HL-60/S4 (cell line): ENCODE results near the gene TPCN2.
"Not testable (repeated sequence)": the region's sequence is repeated elsewhere in the genome, so short reads cannot be mapped to it uniquely, and the experiment has no call there.

Experiments
- in situ Hi-C: fragments of 300-500 bp; cut with MboI; formaldehyde crosslinking; loops from 2 replicates; pipeline ENCODE4 v1.14.3; 2022; ENCODE audit warnings: low sequenced_read_pairs

TPCN2 gene

DNA sequence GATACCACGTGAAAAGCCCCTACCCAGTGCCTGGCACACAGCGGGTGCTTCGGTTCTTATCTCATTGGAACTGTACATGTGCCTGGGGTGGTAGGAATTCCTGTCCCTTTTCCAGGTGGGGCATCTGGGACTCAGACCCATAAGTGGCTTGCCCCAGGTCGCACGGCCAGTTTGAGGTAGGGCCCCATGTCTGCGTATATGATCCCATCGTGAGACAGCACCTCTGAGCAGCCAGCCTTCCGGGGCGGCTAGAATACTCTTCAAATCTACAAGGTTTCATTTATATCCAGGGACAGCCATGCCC is 73.5 kb downstream of the TPCN2 start:
- in situ Hi-C loops = loop anchor here (25.0 kb wide), 1 partner anchor 765 kb away; no protein-coding TSS in a partner anchor

DNA sequence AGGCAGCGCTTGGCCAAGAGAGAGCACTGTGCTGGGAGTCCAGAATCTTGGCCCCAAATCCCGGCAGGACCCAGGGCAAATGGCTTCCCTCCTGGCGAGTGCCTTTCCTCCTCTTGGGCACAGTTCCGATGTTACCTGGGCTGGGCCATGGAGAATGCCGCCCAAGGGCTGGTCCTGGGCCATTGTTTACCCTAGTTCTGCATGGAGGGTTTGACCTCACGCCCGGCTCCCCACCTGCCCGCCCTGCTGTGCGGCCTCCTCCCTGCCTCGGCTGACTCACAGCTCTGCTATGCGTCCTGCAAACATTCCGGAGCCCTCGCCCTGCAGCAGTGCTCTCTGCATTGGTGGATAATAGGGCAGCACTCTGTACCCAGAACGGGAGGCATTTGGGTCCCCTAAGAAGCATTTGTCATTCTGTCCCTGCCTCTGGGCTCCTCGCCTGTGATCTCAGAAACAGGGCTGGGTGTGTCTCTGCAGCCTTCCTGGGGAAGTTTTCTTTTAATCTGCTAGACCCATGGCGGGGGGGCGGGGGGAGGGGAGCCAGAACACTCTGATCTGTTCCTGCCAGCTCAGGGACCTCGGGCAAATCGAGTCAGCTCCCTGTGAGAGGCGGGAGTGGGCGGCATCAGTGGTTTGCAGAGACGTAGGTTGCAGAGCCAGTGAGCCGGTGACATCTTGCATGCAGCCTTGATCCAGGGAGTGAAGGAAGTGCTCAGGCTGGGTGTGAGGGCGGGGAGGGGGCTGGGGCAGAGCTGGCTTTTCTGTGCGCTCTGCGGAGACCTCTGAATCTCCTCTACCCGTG is 74.1 kb downstream of the TPCN2 start:
- in situ Hi-C loops = loop anchor here (25.0 kb wide), 1 partner anchor 764 kb away; no protein-coding TSS in a partner anchor

DNA sequence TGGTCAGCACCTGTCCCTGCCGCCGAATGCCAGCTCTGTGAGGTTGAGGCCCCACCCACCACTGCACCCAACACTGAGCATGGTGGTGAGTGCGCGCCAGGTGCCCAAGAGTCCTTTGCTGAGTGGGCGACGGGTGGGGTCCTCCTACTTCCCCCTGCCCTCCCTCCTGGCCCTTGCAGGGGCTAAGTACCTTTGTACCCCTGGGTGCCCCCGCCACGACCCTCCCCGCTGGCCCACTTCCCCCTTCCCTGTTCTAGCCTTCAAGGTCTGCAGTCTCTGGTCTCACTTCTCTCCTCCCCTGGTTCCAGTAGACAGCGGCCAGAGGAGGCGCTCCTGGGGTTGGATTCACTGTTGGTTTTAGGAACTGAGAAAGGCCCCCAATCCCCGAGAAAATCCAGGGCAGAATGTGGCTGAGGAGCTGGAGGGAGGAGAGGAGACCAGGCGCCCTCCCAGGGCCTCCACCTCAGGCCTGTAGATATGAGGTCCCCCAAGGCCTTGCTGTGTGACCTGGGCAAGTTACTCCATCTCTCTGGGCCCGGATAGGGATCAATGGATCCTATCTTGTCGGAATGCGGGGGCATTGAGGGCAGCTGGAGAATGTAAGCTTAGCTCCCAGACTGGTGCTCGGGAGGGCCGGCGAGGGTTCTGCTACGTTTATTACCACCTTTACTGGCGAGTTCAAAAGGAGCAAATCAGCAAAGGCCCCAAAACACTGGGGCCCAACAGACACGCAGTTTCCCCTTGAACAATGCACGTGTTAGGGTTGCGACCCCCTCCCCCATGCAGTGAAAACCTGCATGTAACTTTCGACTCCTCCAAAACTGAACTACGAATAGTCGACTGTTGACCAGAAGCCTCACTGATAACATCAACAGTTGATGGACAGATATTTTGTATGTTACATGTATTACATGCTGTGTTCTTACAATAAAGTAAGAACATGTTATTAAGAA is 75.1 kb downstream of the TPCN2 start:
- in situ Hi-C loops = loop anchor here (25.0 kb wide), 1 partner anchor 763 kb away; no protein-coding TSS in a partner anchor

DNA sequence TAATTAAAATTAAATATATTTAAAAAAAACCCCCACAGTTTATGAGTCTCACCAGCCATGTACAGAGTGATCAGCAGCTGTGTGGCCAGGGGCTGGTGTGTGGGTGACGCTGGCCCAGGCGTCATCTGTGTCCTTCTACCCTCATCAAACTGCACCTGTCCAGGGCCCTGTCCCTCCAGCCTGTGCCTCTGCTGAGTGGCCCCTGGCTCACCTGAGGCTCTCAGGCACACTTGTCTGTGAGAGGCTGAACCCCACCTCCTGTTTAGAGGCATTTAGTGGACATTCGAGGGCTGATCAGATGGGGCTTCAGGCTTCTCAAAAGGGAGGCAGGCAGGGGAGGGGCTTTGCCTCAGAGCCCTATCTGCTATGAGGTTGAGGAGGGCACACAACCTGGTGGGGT is 77.1 kb downstream of the TPCN2 start:
- in situ Hi-C loops = no loop called here

DNA sequence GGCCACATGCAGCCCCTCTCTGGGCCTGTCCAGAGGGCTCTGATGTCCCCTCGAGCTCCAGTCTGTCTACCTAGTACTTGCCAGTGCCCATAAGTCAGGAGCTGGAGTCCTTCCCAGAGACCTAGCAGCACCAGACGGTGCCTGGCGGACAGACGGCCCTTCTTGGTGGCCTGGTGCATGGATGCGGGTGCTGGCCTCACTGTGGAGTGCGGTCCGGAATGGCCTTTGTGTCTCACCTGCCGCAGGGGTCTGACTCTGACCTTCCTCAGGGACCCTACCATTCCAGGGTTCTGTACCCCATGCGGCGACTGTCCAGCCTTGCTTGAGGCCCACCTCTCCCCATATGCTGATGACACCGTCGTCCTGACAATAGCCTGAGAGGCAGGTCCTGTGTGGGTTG is 77.6 kb downstream of the TPCN2 start:
- in situ Hi-C loops = no loop called here

DNA sequence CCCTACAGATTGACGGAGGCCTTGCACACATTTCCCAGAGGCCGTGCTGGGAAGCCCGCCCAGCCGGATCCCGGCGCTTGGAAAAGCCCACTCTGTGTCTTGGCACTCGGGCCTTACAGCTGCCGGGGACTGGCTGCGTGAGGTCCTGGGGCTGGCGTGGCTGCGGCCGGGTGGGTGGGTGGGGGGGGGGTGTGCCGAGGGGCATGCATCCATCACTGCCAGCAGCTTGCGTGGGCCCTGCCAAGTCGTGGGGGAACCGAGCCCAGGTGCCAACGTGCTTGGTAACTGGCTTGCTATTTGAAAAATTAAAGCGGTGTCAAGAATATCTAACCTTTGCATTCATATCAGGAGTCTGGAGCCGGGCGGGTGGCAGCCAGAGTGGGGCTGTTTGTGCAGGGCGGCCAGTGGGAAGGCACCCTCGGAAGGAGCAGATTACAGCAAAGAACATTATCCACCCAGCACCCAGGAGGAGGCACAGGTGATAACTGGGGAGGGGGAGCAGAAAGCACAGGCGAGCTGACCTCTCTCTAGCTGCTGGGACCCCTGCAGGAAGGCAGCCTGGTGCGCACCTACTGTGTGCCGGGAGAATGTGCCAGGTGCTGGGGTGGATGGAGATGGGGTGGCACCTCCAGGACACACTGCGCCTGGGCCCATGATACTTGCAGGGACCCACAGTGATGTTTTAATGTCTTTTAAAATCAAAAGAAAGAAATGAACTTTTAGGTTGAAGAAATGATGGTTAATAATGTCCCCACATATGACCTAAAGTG is 78.5 kb downstream of the TPCN2 start:
- in situ Hi-C loops = no loop called here

DNA sequence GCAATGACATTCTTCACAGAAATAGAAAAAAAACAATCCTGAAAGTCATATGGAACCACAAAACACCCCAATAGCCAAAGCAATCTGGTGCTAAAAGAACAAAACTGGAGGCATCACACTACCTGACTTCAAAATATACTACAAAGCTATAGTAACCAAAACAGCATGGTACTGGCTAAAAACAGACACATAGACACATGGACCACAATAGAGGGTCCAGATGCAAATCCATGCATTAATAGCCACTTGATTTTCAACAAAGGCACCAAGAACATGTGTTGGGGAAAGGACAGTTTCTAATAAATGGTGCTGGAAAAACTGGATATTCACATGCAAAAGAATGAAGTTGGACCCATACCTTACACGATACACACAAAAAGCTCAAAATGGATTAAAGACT is 79.2 kb downstream of the TPCN2 start:
- in situ Hi-C loops = no loop called here

DNA sequence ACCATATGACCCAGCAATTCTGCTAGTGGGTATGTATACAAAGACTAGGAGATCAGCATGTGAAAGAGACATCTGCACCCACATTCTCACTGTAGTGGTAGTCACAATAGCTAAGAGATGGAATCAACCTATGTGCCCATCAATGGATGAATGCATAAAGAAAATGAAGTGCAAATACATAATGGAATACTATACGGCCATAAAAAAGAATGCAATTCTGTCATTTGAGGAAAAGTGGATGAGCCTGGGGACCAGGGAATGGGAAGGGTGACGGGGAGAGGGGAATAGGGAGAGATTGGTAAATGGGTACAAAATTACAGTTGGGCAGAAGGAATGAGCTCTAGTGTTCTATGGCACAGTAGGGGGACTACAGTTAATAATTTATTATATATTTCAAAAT is 80.3 kb downstream of the TPCN2 start:
- in situ Hi-C loops = no loop called here

DNA sequence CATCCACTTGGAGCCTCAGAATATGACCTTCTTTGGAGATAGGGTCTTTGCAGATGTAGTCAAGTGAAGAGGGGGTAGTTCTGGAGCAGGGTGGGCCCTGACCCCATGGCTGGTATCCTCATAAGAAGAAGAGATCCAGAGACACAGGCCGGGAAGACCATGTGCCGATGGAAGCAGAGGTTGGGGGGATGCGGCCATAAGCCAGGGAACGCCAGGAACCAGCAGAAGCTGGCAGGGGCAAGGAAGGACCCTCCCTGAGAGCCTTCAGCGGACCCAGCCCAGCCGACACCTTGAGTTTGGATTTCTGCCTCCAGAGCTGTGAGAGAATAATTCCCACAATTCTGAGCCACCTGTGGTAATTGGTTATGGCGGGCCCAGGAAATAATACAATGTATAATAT is 80.9 kb downstream of the TPCN2 start:
- in situ Hi-C loops = no loop called here

DNA sequence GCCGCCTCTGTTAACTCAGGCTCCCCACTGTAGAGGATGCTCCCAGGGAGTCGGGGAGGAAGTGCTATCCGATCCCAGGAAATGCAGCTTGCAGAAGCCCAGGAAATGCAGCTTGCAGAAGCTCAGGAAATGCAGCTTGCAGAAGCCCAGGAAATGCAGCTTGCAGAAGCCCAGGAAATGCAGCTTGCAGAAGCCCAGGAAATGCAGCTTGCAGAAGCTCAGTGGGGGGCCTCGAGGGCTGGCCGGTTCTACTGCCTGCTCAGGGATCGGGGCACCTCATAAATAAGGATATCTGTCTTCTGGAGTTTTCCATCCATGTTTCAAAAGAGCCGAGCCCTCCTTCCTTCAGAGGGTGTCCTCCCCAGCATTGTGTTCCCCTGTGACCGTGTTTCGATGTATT is 81.9 kb downstream of the TPCN2 start:
- in situ Hi-C loops = no loop called here

DNA sequence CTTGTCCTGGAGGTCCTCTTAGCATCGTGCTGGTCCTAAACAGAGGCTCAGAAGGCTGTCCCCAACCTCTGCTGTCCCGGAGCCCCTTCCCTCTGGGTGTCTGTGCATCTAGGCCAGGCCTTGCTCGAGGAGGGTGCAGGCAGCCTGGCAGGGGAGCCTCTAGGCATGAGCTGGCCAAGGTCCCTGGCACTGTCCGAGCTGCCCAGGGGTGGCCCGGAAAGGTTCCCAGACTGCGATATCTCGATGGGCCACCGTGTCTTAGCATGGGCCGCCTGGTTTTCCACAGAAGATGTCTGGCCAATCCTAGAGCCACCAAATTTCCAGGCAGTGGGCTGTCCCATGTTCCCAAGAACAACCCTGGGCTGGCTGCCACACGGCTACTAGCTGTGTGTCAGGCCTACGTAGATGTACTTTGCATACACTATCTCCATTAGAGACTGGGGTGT is 82.4 kb downstream of the TPCN2 start:
- in situ Hi-C loops = no loop called here

DNA sequence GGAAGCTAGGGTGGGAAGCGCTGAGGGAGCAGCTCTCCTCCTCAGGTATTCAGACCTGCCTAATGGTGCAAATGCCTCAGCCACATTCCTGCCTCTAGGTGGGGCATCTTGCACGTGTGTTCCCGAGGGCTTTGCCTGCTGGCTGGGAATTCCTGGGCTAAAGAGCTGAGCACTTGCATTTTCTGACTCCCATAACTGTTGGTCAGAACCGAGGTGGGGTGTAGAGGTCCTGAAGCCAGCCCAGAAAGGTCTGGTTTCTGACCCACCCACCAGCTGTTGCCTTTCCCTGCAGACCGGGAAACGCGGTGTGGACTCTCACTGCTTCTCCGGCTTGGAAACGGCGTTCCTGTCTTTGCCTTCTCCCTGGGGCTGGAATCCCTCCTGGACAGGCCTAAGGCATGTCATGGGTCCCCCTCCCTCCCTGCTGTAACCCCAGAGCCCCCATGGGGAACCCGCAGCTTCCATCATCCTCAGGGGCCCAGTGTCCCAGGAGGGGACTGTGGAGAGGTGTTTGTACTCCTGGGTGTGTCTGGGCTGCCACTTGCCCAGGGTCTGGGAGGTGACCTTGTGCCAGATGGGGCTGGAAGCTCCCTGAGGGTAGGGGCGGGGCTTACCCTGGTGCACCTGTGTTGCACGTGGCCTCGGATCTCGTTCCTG is 83.0 kb downstream of the TPCN2 start:
- in situ Hi-C loops = no loop called here

DNA sequence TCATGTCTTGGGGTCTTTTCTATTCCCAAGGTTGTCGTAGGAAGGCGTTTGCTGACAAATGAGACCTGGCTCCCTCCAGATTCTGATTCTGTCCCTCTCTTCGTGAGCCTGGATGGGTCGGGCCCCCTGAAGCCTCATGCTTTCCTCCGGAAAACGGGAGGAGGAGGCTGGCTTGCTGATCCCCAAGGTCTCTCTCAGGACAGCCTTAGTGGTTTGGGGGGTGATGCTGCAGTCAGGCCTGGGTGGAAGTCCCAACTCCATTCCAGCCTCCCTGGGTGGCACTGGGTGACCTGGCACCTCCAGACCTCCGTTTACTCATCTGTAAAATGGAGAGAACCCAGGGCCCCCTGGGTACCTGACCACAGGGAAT is 83.6 kb downstream of the TPCN2 start:
- in situ Hi-C loops = no loop called here

DNA sequence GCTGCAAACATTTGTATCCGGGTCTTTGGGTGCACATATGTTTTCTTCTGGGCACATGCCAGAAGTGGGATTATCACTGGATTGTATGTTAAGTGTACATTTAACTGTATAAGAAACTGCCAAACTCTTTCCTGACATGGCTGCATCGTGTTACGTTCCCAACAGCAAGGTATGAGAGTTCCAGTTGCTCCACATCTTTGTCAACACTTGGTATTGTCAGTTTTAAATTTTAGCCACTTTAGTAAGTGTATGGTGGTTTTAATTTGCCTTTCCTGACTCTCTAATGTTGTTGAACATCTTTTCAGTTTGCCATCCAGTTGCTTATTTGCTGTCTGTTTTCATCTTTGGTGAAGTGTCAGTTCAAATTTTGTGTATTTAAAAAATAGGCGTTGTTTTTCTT is 84.5 kb downstream of the TPCN2 start:
- in situ Hi-C loops = no loop called here

DNA sequence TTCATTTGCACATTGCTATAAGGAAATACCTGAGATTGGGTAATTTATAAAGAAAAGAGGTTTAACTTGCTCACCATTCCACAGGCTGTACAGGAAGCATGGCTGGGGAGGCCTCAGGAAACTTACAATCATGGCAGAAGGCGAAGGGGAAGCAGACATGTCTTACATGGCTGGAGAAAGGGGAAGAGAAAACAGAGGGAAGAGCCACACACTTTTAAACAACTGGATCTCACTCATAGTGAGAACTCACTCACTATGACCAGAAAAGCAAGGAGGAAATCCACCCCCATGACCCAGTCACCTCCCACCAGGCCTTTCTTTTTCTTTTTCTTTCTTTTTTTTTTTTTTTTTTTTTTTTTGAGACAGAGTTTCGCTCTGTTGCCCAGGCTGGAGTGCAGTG is 85.5 kb downstream of the TPCN2 start:
- in situ Hi-C loops = not testable (repeated sequence)

DNA sequence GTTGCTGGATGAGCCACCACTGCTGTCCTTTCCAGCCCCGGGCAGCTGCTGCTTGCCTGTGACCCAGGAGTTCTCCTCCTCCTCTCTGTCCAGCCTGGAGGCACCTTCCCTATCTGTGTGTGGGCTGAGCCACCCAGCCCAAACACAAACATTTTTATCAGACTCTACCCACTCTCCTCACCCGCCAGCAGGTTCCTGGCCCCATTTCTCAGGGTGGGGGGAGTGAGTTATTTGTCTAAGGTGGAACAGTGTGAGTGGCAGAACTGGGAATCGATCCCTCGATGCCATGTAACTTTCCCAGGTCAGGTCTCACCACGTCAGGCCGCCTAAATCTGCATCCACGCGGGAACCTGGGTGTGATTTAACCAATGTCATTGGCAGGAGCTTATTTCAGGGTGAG is 86.2 kb downstream of the TPCN2 start:
- in situ Hi-C loops = no loop called here

DNA sequence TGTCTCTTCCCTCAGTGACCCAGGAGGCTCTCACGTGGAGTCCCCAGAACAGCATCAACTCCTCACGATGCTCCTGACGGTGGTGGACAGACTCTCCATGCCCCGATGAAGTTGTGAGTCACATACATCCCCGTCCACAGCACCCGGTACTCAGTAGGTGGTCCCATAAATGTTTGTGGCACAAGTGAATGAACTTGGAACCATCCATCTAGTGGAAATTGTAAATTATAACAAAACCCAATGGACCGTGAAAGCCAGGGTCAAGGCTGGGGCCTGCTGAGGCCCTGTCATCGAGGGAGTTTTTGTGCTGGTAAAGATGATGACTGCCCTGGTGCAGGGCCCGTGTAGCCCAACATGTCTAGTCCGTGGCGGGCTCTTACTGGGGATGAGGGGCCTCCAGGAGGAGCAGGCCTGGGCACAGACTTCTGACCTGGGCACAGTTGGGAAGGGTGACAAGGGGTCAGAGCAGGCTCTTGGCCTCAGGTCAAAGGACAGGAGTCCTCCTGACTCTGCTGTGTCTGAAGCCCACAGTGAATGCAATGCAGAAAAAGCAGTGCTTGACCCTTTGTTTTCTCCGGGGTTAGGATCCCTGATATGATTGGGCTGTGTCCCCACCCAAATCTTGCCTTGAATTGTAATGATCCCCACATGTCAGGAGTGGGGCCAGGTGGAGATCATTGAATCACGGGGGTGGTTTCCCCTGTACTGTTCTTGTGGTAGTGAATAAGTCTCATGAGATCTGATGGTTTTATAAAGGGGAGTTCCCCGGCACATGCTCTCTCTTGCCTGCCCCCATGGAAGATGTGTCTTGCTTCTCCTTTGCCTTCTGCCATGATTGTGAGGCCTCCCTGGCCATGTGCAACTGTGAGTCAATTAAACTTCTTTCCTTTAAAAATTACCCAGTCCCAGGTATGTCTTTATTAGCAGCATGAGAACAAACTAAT is 87.0 kb downstream of the TPCN2 start:
- in situ Hi-C loops = no loop called here

DNA sequence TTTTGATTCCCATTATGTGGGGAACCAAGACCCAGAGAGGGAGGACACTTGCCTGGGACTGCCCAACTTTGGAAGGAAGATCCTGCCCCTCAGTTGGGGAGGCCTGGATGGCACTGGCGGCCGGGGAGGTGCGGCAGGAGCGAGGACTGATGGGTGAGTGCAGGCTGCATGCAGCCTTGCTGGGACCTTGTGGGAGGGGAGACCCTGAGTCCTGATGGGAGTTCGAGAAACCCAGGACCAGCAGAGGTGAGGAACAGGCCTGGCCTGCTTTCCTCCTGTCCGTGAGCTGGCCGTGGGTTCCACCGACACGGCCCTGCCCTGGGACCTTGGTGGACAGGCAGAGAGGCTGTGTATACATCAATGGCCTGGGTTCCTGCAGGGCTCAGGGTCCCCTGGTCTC is 87.7 kb downstream of the TPCN2 start:
- in situ Hi-C loops = no loop called here

DNA sequence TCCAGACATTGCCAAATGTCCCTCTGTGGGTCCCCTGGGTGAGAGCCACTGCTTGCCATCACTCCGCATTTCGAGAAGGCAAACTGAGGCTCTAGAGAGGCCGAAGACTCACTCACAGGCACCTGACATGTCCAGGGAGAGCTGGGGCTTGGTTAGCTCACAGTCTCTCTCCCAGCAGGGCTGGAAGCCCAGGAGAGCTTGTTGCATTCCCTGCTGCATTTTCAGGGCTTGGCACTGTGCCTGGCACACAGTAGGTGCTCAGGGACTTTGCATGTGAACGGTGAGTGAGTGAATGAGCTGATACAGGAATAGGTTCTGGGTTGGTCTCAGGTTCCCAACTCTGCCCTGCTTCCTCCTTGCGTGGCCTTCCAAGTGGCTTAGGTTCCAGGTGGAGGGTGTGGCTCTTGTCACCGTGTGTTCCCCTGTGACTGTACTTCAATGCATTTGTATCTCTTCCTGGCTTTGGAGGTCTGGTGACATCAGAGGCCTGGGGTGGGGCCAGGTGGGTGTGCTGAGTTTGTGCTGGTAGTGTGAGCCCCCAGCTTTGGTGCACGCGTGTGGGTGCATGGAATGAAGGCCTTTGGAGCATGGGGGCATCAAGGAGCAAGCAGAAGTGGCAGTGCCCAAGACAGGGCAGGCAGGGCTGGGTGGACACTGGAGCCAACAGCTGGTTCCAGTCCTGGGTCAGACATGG is 88.6 kb downstream of the TPCN2 start:
- in situ Hi-C loops = no loop called here
